GM23338 (cell line): ENCODE measurements around the gene AREL1. TPM values are rescaled to one million over a fixed set of nuclear protein-coding genes. Genes with fewer than 3 reads are reported as not detected.

Source experiments
- ATAC-seq: fragments of 200-7000 bp; cut with Tn5 transposase; 3 replicates; pipeline ENCODE4 v1.9.1; 2020
- DNase-seq: peaks from one replicate; pipeline ENCODE4 v3.0.0-alpha.2; 2015; ENCODE audit warnings: low spot score
- H2AFZ ChIP-seq: fragments of 200-600 bp; sonication (generic); 2 replicates; pipeline ENCODE4 v1.8.0; 2016; ENCODE audit warnings: antibody characterized with exemption, mild to moderate bottlenecking, moderate library complexity
- H3F3A ChIP-seq: fragments of 200-600 bp; sonication (generic); replicated peaks from 2 replicates; pipeline ENCODE4 v1.8.0; 2017; ENCODE audit warnings: antibody characterized with exemption, mixed run types, low read depth
- H3K27ac ChIP-seq: fragments of 200-600 bp; sonication (generic); 2 replicates; pipeline ENCODE4 v1.6.1; 2016; ENCODE audit warnings: low read depth
- H3K27me3 ChIP-seq: fragments of 200-600 bp; sonication (generic); 2 replicates; pipeline ENCODE4 v1.8.0; 2016; ENCODE audit warnings: mild to moderate bottlenecking, mixed run types, moderate library complexity; ENCODE audit not compliant: insufficient read depth
- H3K36me3 ChIP-seq: fragments of 200-600 bp; sonication (generic); 2 replicates; pipeline ENCODE4 v1.8.0; 2016; ENCODE audit warnings: mild to moderate bottlenecking; ENCODE audit not compliant: insufficient read depth
- H3K4me1 ChIP-seq: fragments of 200-600 bp; sonication (generic); 2 replicates; pipeline ENCODE4 v1.8.0; 2016; ENCODE audit warnings: mild to moderate bottlenecking, moderate library complexity; ENCODE audit not compliant: insufficient read depth
- H3K4me2 ChIP-seq: fragments of 200-600 bp; sonication (generic); 2 replicates; pipeline ENCODE4 v1.7.1; 2017; ENCODE audit warnings: mixed run types
- H3K4me3 ChIP-seq: fragments of 200-600 bp; sonication (generic); 2 replicates; pipeline ENCODE4 v1.6.1; 2016; ENCODE audit warnings: mixed run types
- H3K79me2 ChIP-seq: fragments of 200-600 bp; sonication (generic); replicated peaks from 2 replicates; pipeline ENCODE4 v1.8.0; 2017; ENCODE audit warnings: mild to moderate bottlenecking; ENCODE audit not compliant: insufficient read depth
- H3K9me2 ChIP-seq: fragments of 200-600 bp; sonication (generic); 2 replicates; pipeline ENCODE4 v1.8.0; 2017; ENCODE audit not compliant: insufficient read depth
- H4K20me1 ChIP-seq: fragments of 200-600 bp; sonication (generic); replicated peaks from 2 replicates; pipeline ENCODE4 v1.8.0; 2017; ENCODE audit warnings: mild to moderate bottlenecking; ENCODE audit not compliant: insufficient read depth
- H3K27ac Mint-ChIP-seq: 2 replicates; pipeline ENCODE4 v1.8.0; 2020; ENCODE audit warnings: inconsistent platforms, mild to moderate bottlenecking, moderate library complexity, mixed read lengths
- H3K27me3 Mint-ChIP-seq: 3 replicates; pipeline ENCODE4 v1.8.0; 2022; ENCODE audit warnings: low read depth, mild to moderate bottlenecking, moderate library complexity, mixed read lengths, inconsistent platforms; ENCODE audit not compliant: insufficient read depth, poor library complexity
- H3K36me3 Mint-ChIP-seq: 3 replicates; pipeline ENCODE4 v1.8.0; 2021; ENCODE audit warnings: low read depth, mild to moderate bottlenecking, inconsistent platforms, moderate library complexity, mixed read lengths
- H3K4me1 Mint-ChIP-seq: 3 replicates; pipeline ENCODE4 v1.8.0; 2020; ENCODE audit warnings: mild to moderate bottlenecking, inconsistent platforms, mixed read lengths
- H3K4me3 Mint-ChIP-seq: 3 replicates; pipeline ENCODE4 v1.8.0; 2021; ENCODE audit warnings: moderate library complexity, mild to moderate bottlenecking, inconsistent platforms, mixed read lengths
- H3K9me3 Mint-ChIP-seq: 3 replicates; pipeline ENCODE4 v1.8.0; 2020; ENCODE audit warnings: moderate library complexity, mild to moderate bottlenecking, inconsistent platforms, mixed read lengths
- CREB1 ChIP-seq: fragments of 250-450 bp; sonication (Bioruptor Pico); IDR thresholded peaks from 2 replicates; pipeline ENCODE4 v1.5.0; 2020; ENCODE audit warnings: low read depth, mild to moderate bottlenecking, moderate library complexity
- EZH2 ChIP-seq: fragments of 200-600 bp; sonication (generic); IDR thresholded peaks from one replicate; pipeline ENCODE4 v1.8.0; 2017; ENCODE audit warnings: antibody characterized with exemption, mild to moderate bottlenecking, low read depth; ENCODE audit not compliant: unreplicated experiment
- EZH2phosphoT487 ChIP-seq: fragments of 200-600 bp; sonication (generic); IDR thresholded peaks from one replicate; pipeline ENCODE4 v1.8.1; 2018; ENCODE audit warnings: antibody characterized with exemption; ENCODE audit not compliant: unreplicated experiment
- JUNB ChIP-seq: IDR thresholded peaks from one replicate; pipeline ENCODE4 v1.6.1; 2016; ENCODE audit warnings: antibody characterized with exemption; ENCODE audit not compliant: unreplicated experiment
- NANOG ChIP-seq: IDR thresholded peaks from 2 replicates; pipeline ENCODE4 v1.6.1; 2016; ENCODE audit warnings: antibody characterized with exemption, borderline replicate concordance
- POLR2AphosphoS5 ChIP-seq: IDR thresholded peaks from 2 replicates; pipeline ENCODE4 v1.6.1; 2016; ENCODE audit warnings: antibody characterized with exemption, low read depth
- STAT1 ChIP-seq: IDR thresholded peaks from one replicate; pipeline ENCODE4 v1.6.1; 2016; ENCODE audit warnings: antibody characterized with exemption; ENCODE audit not compliant: unreplicated experiment
- ZNF114 ChIP-seq: fragments of 250-450 bp; sonication (Bioruptor Pico); IDR thresholded peaks from 2 replicates; pipeline ENCODE4 v1.5.0; 2020; ENCODE audit warnings: mild to moderate bottlenecking, moderate library complexity
- ZNF331 ChIP-seq: fragments of 250-450 bp; sonication (Bioruptor Pico); IDR thresholded peaks from 2 replicates; pipeline ENCODE4 v1.5.0; 2020; ENCODE audit warnings: low read depth, mild to moderate bottlenecking, moderate library complexity
- polyA plus RNA-seq: library from polyadenylated mRNA; unstranded; fragments of >200 nt; fragmentation: Nextera tagmentation; extraction: Ambion mirVana; gene quantifications from 2 replicates; pipeline ENCODE4 v1.2.1, GENCODE V29; 2016
- total RNA-seq: library from RNA; depleted of rRNA; stranded (reverse); fragments of >200 nt; shearing (Covaris generic); gene quantifications from 2 replicates; pipeline ENCODE4 v1.2.3, GENCODE V29; 2014
- TF ChIP-seq, protein P1 (sequence below): IDR thresholded peaks from 2 replicates; pipeline ENCODE4 v1.6.1; 2016; ENCODE audit warnings: antibody characterized with exemption
- TF ChIP-seq, protein P2 (sequence below), 2 experiments: fragments of 200-600 bp in 1 of 2; sonication (generic) in 1 of 2; conservative IDR thresholded peaks; 2 replicates each; pipeline versions ENCODE4 v1.5.1 to v1.6.1; 2016 to 2017; ENCODE audit warnings: antibody characterized with exemption in 2 of 2, low read depth in 2 of 2, mild to moderate bottlenecking in 2 of 2, moderate library complexity in 1 of 2
- TF ChIP-seq, protein P3 (sequence below): IDR thresholded peaks from one replicate; pipeline ENCODE4 v1.6.1; 2018; ENCODE audit warnings: antibody characterized with exemption; ENCODE audit not compliant: unreplicated experiment

The AREL1 gene
- total and polyA plus RNA-seq, 2 experiments from 2014 or later = 7.5 to 23.6 TPM

DNA sequence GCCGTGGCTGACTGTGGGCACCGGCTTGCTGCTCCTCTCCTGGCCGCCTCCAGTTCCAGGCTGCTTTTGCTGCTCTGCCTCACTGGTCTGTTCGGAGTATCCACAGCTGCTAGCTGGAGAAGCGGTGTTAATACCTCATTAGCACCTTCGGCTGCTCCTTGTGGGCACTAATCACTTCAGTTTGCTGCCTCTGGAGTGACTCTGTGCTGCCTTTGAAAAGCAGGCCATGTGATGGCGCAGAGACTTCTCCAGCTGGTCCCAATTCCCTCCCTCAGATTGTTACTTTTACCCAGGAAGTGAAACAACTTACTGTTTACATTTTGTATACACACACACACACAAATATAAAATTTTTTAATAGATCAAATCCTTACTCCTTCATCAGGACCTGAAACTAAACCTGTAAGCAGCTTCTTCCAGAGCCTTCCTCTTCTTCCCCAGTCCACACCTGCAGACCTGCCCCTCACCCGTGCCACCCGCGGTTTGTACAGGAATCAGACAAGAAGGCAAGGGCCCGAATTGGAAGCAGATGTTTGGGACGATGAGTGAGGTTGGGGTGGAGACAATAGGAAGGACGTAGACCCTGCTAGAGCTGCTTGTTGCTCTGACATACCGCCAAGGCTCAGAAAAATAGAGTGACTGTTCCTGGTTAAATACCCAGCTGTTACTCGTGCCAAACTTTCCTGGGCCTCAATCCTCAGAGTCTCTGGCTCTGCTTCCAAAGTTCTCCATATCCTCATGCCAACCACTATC is 59.3 kb downstream of the AREL1 start:
- Mint-ChIP-seq H3K27ac (no peak overlapping the region), H3K27me3 (peaks cover 3% of the 10 kb centered on the region), H3K36me3 (no peaks in the 10 kb centered on the region), H3K4me1 (peaks cover 1% of the 10 kb centered on the region; the same call in 2 of the 3 replicates), H3K4me3 (no peak overlapping the region), H3K9me3 (no peaks in the 10 kb centered on the region)
- H3K4me1 ChIP-seq = no peaks in the 10 kb centered on the region
- H3K79me2 ChIP-seq = no peaks in the 10 kb centered on the region
- peaks cover 3% of the 10 kb centered on the region; the same call in 1 of the 2 replicates for H3K36me3 ChIP-seq
- no peak overlapping the region for H3K4me3 ChIP-seq
- ATAC-seq (no peak), DNase-seq (no peak)
- no peak overlapping the region for H3K27ac ChIP-seq
- H4K20me1 ChIP-seq = no peaks in the 10 kb centered on the region; the same call in 1 of the 2 replicates
- TF ChIP-seq EZH2 (no peak), EZH2phosphoT487 (no peak), JUNB (no peak)
- no peak overlapping the region for H3K4me2 ChIP-seq
- no peak overlapping the region for H2AFZ ChIP-seq
- H3F3A ChIP-seq = no peaks in the 10 kb centered on the region
- no peaks in the 10 kb centered on the region for H3K27me3 ChIP-seq
- no peaks in the 10 kb centered on the region for H3K9me2 ChIP-seq

DNA sequence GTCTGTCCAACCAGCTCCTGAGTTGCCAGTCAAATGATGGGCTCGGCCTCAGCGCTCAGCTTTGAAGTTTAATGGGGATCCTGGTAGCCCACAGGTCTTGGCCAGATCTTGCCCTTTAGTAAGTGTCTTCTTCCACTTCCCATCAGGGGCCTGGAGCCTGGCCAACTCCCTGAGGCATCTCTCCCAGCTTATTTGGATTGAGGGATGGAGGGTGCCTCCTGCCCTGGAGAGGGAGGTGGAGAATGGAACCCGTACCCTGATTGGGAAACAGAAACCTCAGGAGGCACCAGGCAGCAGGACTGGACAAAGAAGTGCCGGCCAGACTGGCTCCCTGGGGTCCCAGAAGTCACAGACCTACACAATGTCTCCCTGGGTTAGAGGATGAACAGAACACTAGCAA is 60.3 kb downstream of the AREL1 start:
- no peak for ATAC-seq
- Mint-ChIP-seq H3K9me3 (no peaks in the 10 kb centered on the region), H3K27me3 (peaks cover 3% of the 10 kb centered on the region), H3K4me3 (no peak overlapping the region), H3K36me3 (no peaks in the 10 kb centered on the region), H3K4me1 (peaks cover 9% of the 10 kb centered on the region; the same call in 2 of the 3 replicates), H3K27ac (no peak overlapping the region)
- H3K36me3 ChIP-seq = peaks cover 3% of the 10 kb centered on the region; the same call in 1 of the 2 replicates
- no peaks in the 10 kb centered on the region for H3K79me2 ChIP-seq
- H3K4me1 ChIP-seq = no peaks in the 10 kb centered on the region
- H2AFZ ChIP-seq = no peak overlapping the region
- H3F3A ChIP-seq = no peaks in the 10 kb centered on the region
- H3K9me2 ChIP-seq = no peaks in the 10 kb centered on the region
- H3K27me3 ChIP-seq = no peaks in the 10 kb centered on the region
- H3K4me3 ChIP-seq = no peak overlapping the region
- H4K20me1 ChIP-seq = no peaks in the 10 kb centered on the region; the same call in 1 of the 2 replicates
- H3K27ac ChIP-seq = no peak overlapping the region
- no peak for DNase-seq
- no peak overlapping the region for H3K4me2 ChIP-seq
- TF ChIP-seq STAT1 (no peak), EZH2phosphoT487 (no peak), ZNF114 (CRISPR knock-in tag) (no peak), JUNB (no peak), CREB1 (CRISPR knock-in tag) (no peak), NANOG (no peak), POLR2AphosphoS5 (no peak), ZNF331 (CRISPR knock-in tag) (no peak), EZH2 (no peak)
- TF ChIP-seq, protein P1, sequence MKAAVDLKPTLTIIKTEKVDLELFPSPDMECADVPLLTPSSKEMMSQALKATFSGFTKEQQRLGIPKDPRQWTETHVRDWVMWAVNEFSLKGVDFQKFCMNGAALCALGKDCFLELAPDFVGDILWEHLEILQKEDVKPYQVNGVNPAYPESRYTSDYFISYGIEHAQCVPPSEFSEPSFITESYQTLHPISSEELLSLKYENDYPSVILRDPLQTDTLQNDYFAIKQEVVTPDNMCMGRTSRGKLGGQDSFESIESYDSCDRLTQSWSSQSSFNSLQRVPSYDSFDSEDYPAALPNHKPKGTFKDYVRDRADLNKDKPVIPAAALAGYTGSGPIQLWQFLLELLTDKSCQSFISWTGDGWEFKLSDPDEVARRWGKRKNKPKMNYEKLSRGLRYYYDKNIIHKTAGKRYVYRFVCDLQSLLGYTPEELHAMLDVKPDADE = no peak
- TF ChIP-seq, protein P2, sequence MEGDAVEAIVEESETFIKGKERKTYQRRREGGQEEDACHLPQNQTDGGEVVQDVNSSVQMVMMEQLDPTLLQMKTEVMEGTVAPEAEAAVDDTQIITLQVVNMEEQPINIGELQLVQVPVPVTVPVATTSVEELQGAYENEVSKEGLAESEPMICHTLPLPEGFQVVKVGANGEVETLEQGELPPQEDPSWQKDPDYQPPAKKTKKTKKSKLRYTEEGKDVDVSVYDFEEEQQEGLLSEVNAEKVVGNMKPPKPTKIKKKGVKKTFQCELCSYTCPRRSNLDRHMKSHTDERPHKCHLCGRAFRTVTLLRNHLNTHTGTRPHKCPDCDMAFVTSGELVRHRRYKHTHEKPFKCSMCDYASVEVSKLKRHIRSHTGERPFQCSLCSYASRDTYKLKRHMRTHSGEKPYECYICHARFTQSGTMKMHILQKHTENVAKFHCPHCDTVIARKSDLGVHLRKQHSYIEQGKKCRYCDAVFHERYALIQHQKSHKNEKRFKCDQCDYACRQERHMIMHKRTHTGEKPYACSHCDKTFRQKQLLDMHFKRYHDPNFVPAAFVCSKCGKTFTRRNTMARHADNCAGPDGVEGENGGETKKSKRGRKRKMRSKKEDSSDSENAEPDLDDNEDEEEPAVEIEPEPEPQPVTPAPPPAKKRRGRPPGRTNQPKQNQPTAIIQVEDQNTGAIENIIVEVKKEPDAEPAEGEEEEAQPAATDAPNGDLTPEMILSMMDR (conservative IDR thresholded peaks at IDR 0.05; ENCODE audit: low read depth in 2 of 2) = no peak
- TF ChIP-seq, protein P3, sequence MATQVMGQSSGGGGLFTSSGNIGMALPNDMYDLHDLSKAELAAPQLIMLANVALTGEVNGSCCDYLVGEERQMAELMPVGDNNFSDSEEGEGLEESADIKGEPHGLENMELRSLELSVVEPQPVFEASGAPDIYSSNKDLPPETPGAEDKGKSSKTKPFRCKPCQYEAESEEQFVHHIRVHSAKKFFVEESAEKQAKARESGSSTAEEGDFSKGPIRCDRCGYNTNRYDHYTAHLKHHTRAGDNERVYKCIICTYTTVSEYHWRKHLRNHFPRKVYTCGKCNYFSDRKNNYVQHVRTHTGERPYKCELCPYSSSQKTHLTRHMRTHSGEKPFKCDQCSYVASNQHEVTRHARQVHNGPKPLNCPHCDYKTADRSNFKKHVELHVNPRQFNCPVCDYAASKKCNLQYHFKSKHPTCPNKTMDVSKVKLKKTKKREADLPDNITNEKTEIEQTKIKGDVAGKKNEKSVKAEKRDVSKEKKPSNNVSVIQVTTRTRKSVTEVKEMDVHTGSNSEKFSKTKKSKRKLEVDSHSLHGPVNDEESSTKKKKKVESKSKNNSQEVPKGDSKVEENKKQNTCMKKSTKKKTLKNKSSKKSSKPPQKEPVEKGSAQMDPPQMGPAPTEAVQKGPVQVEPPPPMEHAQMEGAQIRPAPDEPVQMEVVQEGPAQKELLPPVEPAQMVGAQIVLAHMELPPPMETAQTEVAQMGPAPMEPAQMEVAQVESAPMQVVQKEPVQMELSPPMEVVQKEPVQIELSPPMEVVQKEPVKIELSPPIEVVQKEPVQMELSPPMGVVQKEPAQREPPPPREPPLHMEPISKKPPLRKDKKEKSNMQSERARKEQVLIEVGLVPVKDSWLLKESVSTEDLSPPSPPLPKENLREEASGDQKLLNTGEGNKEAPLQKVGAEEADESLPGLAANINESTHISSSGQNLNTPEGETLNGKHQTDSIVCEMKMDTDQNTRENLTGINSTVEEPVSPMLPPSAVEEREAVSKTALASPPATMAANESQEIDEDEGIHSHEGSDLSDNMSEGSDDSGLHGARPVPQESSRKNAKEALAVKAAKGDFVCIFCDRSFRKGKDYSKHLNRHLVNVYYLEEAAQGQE = no peak
